Panc1 (cell line): Measurements from ENCODE around the gene IRX1. TPM values are rescaled to one million over a fixed set of nuclear protein-coding genes. Genes with fewer than 3 reads are reported as not detected.

Experiments used
- ATAC-seq: fragments of 200-7000 bp; cut with Tn5 transposase; 2 replicates; pipeline ENCODE4 v1.9.1; 2020; ENCODE audit warnings: mild to moderate bottlenecking, moderate library complexity
- BruUV-seq: library from RNA; stranded (reverse); fragments of 400-500 nt; replicated peaks from 2 replicates; lab custom pipeline; 2021; lab: Mats Ljungman, UMichigan
- CTCF ChIA-PET: fragments of 300-600 bp; sonication (Branson Sonifier 250); formaldehyde crosslinking; loops from one replicate; lab custom pipeline; 2022; ENCODE audit warnings: antibody characterized with exemption; lab: Charles Lee
- POLR2A ChIA-PET: fragments of 300-600 bp; sonication (Branson Sonifier 250); formaldehyde crosslinking; loops from one replicate; lab custom pipeline; 2022; ENCODE audit warnings: antibody characterized with exemption; lab: Charles Lee
- DNase-seq: peaks from one replicate; pipeline ENCODE4 v3.0.0-alpha.2; 2010; ENCODE audit warnings: low read depth, low spot score
- H3K27ac ChIP-seq: 2 replicates; pipeline ENCODE4 v1.5.1; 2011; ENCODE audit warnings: mild to moderate bottlenecking, low read length, inconsistent platforms
- H3K27me3 ChIP-seq: fragments of 200-500 bp; sonication (Bioruptor generic); 2 replicates; pipeline ENCODE4 v1.6.0; 2014; ENCODE audit warnings: low read length, inconsistent platforms; ENCODE audit not compliant: control insufficient read depth, insufficient read depth
- H3K36me3 ChIP-seq: fragments of 200-500 bp; sonication (Bioruptor generic); 2 replicates; pipeline ENCODE4 v1.5.1; 2014; ENCODE audit warnings: inconsistent platforms, mild to moderate bottlenecking, low read length, moderate library complexity; ENCODE audit not compliant: control insufficient read depth, insufficient read depth
- H3K4me1 ChIP-seq: 2 replicates; pipeline ENCODE4 v1.5.1; 2011; ENCODE audit warnings: inconsistent platforms, mild to moderate bottlenecking, low read length, moderate library complexity; ENCODE audit not compliant: control insufficient read depth, insufficient read depth
- H3K4me3 ChIP-seq, 2 experiments: 2 replicates each; pipeline ENCODE4 v1.5.1; 2011 to 2012; ENCODE audit warnings: low read depth in 2 of 2, low read length in 2 of 2, mild to moderate bottlenecking in 2 of 2, inconsistent platforms in 1 of 2, moderate library complexity in 1 of 2
- H3K9me3 ChIP-seq: fragments of 200-500 bp; sonication (Bioruptor generic); 2 replicates; pipeline ENCODE4 v1.5.1; 2014; ENCODE audit warnings: low read depth, mild to moderate bottlenecking, inconsistent platforms, low read length, moderate library complexity; ENCODE audit not compliant: control insufficient read depth, insufficient read depth
- POLR2AphosphoS5 ChIP-seq: IDR thresholded peaks from 2 replicates; pipeline ENCODE4 v1.6.1; 2012; ENCODE audit warnings: mild to moderate bottlenecking, low read depth, low read length, moderate library complexity
- SIN3A ChIP-seq: IDR thresholded peaks from 2 replicates; pipeline ENCODE4 v1.6.1; 2012; ENCODE audit warnings: low read depth, mild to moderate bottlenecking, low read length, moderate library complexity, borderline replicate concordance; ENCODE audit not compliant: insufficient read depth
- TCF7L2 ChIP-seq: IDR thresholded peaks from 2 replicates; pipeline ENCODE4 v1.6.1; 2011; ENCODE audit warnings: mild to moderate bottlenecking, low read depth, low read length, inconsistent platforms
- in situ Hi-C: cut with HindIII; loops from 2 replicates; pipeline ENCODE4 v1.10.0; 2016; ENCODE audit warnings: low sequenced_read_pairs, low pct_unique_long_range_greater_than_20kb
- intact Hi-C: fragments of 100-400 bp; cut with micrococcal nuclease; formaldehyde crosslinking; loops from one replicate; pipeline ENCODE4 v1.10.0; 2022; ENCODE audit not compliant: unreplicated experiment
- total RNA-seq: library from RNA; stranded (reverse); gene quantifications from one replicate; pipeline ENCODE4 v1.2.1, GENCODE V29; 2021; ENCODE audit not compliant: unreplicated experiment
- TF ChIP-seq, protein P1 (sequence below), 2 experiments: IDR thresholded peaks; 2 replicates each; pipeline ENCODE4 v1.6.1; 2011 to 2012; ENCODE audit warnings: low read depth in 2 of 2, control low read depth in 1 of 2, low read length in 1 of 2, mild to moderate bottlenecking in 1 of 2, moderate library complexity in 1 of 2; ENCODE audit not compliant: insufficient read depth in 1 of 2
- TF ChIP-seq, protein P2 (sequence below): fragments of 450-650 bp; IDR thresholded peaks from 2 replicates; pipeline ENCODE4 v1.5.1; 2017; ENCODE audit warnings: mild to moderate bottlenecking

IRX1 gene
- total RNA-seq, 1 experiment from 2014 or later = not detected

- Histone ChIP-seq H3K4me1 (no peaks in the 10 kb centered on the region), H3K4me3 (no peak overlapping the region), H3K27ac (no peak overlapping the region), H3K9me3 (no peaks in the 10 kb centered on the region), H3K27me3 (no peaks in the 10 kb centered on the region; the same call in 1 of the 2 replicates), H3K36me3 (no peaks in the 10 kb centered on the region)
- CTCF ChIA-PET = no interaction called here
- DNase-seq (no peak), ATAC-seq (no peak)
- in situ Hi-C loops = no loop called here
- intact Hi-C loops = no loop called here
- POLR2A ChIA-PET = no interaction called here
- no TSS peak for BruUV-seq
- no peak for TF ChIP-seq POLR2AphosphoS5
Observed at GRCh38 chr5:3615217-3615616, 19.6 kb downstream of the IRX1 start.

DNA sequence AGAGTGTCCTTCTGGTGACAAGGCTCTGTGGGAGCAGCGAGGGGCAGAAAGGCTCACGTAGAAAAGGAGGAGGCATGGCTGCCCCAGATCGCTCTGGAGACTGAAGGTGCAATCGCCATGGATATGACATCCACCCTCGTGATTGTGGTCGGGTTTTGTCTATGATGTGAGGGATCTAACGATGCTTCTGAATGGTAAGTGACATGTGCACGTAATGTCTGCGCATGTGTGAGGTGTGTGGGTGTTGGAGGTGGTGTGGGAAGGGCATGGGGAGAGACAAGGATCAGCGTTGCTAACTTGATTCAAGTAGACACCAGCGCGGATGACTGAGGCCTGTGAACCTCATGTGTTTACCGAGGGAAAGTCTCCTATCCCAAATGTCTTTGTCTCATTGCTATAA lies 20.2 kb downstream of the IRX1 start:
- POLR2A ChIA-PET = no interaction called here
- intact Hi-C loops (no loop called here), in situ Hi-C loops (no loop called here)
- Histone ChIP-seq H3K36me3 (no peaks in the 10 kb centered on the region), H3K9me3 (no peaks in the 10 kb centered on the region), H3K4me1 (no peaks in the 10 kb centered on the region), H3K4me3 (no peak overlapping the region), H3K27me3 (no peaks in the 10 kb centered on the region; the same call in 1 of the 2 replicates), H3K27ac (no peak overlapping the region)
- TF ChIP-seq TCF7L2 = no peak
- no peak for TF ChIP-seq SIN3A
- TF ChIP-seq, protein P1, sequence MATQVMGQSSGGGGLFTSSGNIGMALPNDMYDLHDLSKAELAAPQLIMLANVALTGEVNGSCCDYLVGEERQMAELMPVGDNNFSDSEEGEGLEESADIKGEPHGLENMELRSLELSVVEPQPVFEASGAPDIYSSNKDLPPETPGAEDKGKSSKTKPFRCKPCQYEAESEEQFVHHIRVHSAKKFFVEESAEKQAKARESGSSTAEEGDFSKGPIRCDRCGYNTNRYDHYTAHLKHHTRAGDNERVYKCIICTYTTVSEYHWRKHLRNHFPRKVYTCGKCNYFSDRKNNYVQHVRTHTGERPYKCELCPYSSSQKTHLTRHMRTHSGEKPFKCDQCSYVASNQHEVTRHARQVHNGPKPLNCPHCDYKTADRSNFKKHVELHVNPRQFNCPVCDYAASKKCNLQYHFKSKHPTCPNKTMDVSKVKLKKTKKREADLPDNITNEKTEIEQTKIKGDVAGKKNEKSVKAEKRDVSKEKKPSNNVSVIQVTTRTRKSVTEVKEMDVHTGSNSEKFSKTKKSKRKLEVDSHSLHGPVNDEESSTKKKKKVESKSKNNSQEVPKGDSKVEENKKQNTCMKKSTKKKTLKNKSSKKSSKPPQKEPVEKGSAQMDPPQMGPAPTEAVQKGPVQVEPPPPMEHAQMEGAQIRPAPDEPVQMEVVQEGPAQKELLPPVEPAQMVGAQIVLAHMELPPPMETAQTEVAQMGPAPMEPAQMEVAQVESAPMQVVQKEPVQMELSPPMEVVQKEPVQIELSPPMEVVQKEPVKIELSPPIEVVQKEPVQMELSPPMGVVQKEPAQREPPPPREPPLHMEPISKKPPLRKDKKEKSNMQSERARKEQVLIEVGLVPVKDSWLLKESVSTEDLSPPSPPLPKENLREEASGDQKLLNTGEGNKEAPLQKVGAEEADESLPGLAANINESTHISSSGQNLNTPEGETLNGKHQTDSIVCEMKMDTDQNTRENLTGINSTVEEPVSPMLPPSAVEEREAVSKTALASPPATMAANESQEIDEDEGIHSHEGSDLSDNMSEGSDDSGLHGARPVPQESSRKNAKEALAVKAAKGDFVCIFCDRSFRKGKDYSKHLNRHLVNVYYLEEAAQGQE (IDR thresholded peaks at IDR 0.05; ENCODE audit: insufficient read depth in 1 of 2, low read depth in 2 of 2, low read length in 1 of 2) = no peak
- no peak for TF ChIP-seq POLR2AphosphoS5
- TF ChIP-seq, protein P2, sequence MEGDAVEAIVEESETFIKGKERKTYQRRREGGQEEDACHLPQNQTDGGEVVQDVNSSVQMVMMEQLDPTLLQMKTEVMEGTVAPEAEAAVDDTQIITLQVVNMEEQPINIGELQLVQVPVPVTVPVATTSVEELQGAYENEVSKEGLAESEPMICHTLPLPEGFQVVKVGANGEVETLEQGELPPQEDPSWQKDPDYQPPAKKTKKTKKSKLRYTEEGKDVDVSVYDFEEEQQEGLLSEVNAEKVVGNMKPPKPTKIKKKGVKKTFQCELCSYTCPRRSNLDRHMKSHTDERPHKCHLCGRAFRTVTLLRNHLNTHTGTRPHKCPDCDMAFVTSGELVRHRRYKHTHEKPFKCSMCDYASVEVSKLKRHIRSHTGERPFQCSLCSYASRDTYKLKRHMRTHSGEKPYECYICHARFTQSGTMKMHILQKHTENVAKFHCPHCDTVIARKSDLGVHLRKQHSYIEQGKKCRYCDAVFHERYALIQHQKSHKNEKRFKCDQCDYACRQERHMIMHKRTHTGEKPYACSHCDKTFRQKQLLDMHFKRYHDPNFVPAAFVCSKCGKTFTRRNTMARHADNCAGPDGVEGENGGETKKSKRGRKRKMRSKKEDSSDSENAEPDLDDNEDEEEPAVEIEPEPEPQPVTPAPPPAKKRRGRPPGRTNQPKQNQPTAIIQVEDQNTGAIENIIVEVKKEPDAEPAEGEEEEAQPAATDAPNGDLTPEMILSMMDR = no peak
- CTCF ChIA-PET = no interaction called here
- DNase-seq = no peak
- BruUV-seq = no TSS peak
- ATAC-seq = no peak

GRCh38 chr5:3619579-3619978 lies 23.9 kb downstream of the IRX1 start:
- CTCF ChIA-PET = no interaction called here
- intact Hi-C loops = no loop called here

More at GRCh38 chr5:3619579-3619978, 23.9 kb downstream of the IRX1 start:
- no peak for DNase-seq
- no peaks in the 10 kb centered on the region for H3K9me3 ChIP-seq
- POLR2A ChIA-PET = no interaction called here
- BruUV-seq = no TSS peak
- H3K36me3 ChIP-seq = no peaks in the 10 kb centered on the region
- TF ChIP-seq POLR2AphosphoS5 (no peak), SIN3A (no peak), TCF7L2 (no peak)
- TF ChIP-seq, protein P2 = no peak
- TF ChIP-seq, protein P1 (IDR thresholded peaks at IDR 0.05; ENCODE audit: insufficient read depth in 1 of 2, low read depth in 2 of 2, low read length in 1 of 2) = no peak
- ATAC-seq = no peak
- no peaks in the 10 kb centered on the region; the same call in 1 of the 2 replicates for H3K27me3 ChIP-seq
- H3K4me3 ChIP-seq = no peak overlapping the region
- H3K4me1 ChIP-seq = no peaks in the 10 kb centered on the region
- in situ Hi-C loops = no loop called here
- H3K27ac ChIP-seq = no peak overlapping the region
